Occipital lobe (tissue), 2 donors: Measurements from ENCODE around the gene PCDHGA5. TPM values are rescaled to one million over a fixed set of nuclear protein-coding genes. Genes with fewer than 3 reads are reported as not detected.
"Not testable (repeated sequence)": the region's sequence is repeated elsewhere in the genome, so short reads cannot be mapped to it uniquely, and the experiment has no call there.

Experiments used
- DNase-seq: peaks from one replicate; lab custom pipeline; 2025; lab: John Stamatoyannopoulos, UW
- total RNA-seq: library from RNA; depleted of rRNA; stranded (reverse); fragments of >200 nt; gene quantifications from one replicate; pipeline ENCODE4 v1.2.3, GENCODE V29; 2014

Gene PCDHGA5
- total RNA-seq, 1 donor from 2014 or later: 6.6 TPM

- not testable (repeated sequence) for DNase-seq
Measured at GRCh38 chr5:141387557-141388311, 23.8 kb downstream of the PCDHGA5 start, which contains the start of gene PCDHGB4. Gene PCDHGB4 (plus strand): TSS chr5:141387698. CDS start chr5:141387885, 187 bp downstream.

- DNase-seq: no peak
Measured at GRCh38 chr5:141388661-141389060, 24.7 kb downstream of the PCDHGA5 start.

- DNase-seq: no peak
Measured at GRCh38 chr5:141389153-141390042, 25.4 kb downstream of the PCDHGA5 start.

- no peak for DNase-seq
Measured at GRCh38 chr5:141392429-141393198, 28.7 kb downstream of the PCDHGA5 start, which contains the start of gene PCDHGA8. Gene PCDHGA8 (plus strand): TSS chr5:141392633. CDS start chr5:141392814, 181 bp downstream.

GRCh38 chr5:141393267-141393666 lies 29.3 kb downstream of the PCDHGA5 start:
- DNase-seq: no peak

GRCh38 chr5:141394401-141395187 lies 30.6 kb downstream of the PCDHGA5 start:
- DNase-seq: not testable (repeated sequence)

GRCh38 chr5:141397756-141398551 lies 34.0 kb downstream of the PCDHGA5 start, which contains the start of gene PCDHGB5:
Gene PCDHGB5 (plus strand): TSS chr5:141397947. CDS start chr5:141398128, 181 bp downstream.
- DNase-seq: not testable (repeated sequence)

- no peak for DNase-seq
Measured at GRCh38 chr5:141398608-141399007, 34.6 kb downstream of the PCDHGA5 start.

GRCh38 chr5:141399555-141400258 lies 35.7 kb downstream of the PCDHGA5 start:
- DNase-seq: no peak

- DNase-seq: no peak
Measured at GRCh38 chr5:141402553-141403243, 38.7 kb downstream of the PCDHGA5 start, which contains the start of gene PCDHGA9. Gene PCDHGA9 (plus strand): TSS chr5:141402778. CDS start chr5:141402953, 175 bp downstream.

- DNase-seq: no peak
Measured at GRCh38 chr5:141403387-141403786, 39.4 kb downstream of the PCDHGA5 start.

- not testable (repeated sequence) for DNase-seq
Measured at GRCh38 chr5:141407790-141408505, 44.0 kb downstream of the PCDHGA5 start, which contains the start of gene PCDHGB6. Gene PCDHGB6 (plus strand): TSS chr5:141408021. CDS start chr5:141408203, 182 bp downstream.

GRCh38 chr5:141409598-141410306 lies 45.8 kb downstream of the PCDHGA5 start:
- no peak for DNase-seq

- DNase-seq: no peak
Measured at GRCh38 chr5:141411575-141411974, 47.6 kb downstream of the PCDHGA5 start.

- DNase-seq: no peak
Measured at GRCh38 chr5:141412854-141413539, 49.0 kb downstream of the PCDHGA5 start, which contains the start of gene PCDHGA10. Gene PCDHGA10 (plus strand): TSS chr5:141412987. CDS start chr5:141413176, 189 bp downstream.

GRCh38 chr5:141413540-141414069 lies 49.6 kb downstream of the PCDHGA5 start:
- no peak for DNase-seq
